HG02571 (cell line): Measurements from ENCODE around the gene ST6GALNAC6.

Experiments
- ATAC-seq: cut with Tn5 transposase; IDR thresholded peaks from one replicate; pipeline ENCODE4 v1.9.1; 2021; ENCODE audit warnings: mild to moderate bottlenecking, moderate library complexity; ENCODE audit not compliant: unreplicated experiment

ST6GALNAC6 gene

GRCh38 chr9:127918183-127919107, 19.0 kb upstream of the ST6GALNAC6 start:
- ATAC-seq = no peak

GRCh38 chr9:127917603-127918002, 18.2 kb upstream of the ST6GALNAC6 start:
- ATAC-seq = no peak

GRCh38 chr9:127916720-127917581, 17.5 kb upstream of the ST6GALNAC6 start, which contains the start of gene ST6GALNAC4:
Gene ST6GALNAC4, minus strand, starts transcription at chr9:127917041. Its CDS starts 622 bp downstream, at chr9:127916419.
- peak; percentile 65 for ATAC-seq

GRCh38 chr9:127915801-127916719, 16.7 kb upstream of the ST6GALNAC6 start:
- ATAC-seq = no peak

DNA sequence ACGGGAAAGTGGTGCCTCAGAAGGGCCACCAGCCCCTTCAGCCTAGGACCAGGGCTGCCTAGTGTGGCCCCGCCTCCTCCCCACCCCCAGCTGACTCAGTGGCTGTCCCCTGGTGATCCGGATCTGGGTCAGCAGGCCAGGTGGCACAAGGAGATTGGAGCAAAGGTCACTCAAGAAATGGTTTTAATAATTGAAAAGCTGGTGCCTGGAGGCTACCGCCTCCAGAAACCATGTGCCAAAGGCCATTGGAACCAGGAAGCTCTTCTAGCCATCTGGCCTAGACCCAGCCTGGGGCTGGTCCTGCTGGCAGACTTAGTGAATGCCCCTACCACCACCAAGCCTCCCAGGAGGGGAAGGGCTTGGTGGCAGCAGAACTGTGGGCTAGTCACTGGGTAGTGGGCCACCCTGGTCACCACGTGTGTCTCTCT, 15.9 kb upstream of the ST6GALNAC6 start:
- ATAC-seq = no peak

DNA sequence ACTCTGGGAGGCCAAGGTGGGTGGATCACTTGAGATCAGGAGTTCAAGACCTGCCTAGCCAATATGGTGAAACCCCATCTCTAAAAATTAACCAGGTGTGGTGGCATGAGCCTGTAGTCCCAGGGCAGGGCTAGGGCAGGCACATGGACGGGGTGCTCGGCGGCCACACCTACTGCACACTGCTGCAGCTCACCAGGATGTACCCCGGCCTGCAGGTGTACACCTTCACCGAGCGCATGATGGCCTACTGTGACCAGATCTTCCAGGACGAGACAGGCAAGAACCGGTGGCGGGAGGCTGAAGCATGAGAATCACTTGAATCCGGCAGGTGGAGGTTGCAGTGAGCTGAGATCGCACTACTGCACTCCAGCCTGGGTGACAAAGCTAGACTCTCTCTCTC, 14.3 kb upstream of the ST6GALNAC6 start:
- no peak for ATAC-seq

GRCh38 chr9:127912882-127913281, 13.5 kb upstream of the ST6GALNAC6 start:
- no peak for ATAC-seq

DNA sequence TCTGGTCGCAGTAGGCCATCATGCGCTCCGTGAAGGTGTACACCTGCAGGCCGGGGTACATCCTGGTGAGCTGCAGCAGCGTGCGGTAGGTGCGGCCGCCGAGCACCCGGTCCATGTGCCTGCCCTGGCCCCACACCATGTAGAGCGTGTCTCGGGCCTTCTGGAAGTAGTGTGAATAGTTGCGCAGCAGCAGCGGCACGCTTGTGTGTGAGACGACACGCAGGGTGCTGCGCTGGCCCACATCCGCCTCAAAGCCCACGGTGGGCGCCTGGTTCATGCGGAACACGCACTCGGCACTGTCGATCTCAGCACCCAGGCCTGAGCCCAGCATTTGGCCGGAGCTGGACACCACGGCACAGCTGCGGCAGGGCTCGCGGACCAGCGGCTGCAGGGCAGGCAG, 12.9 kb upstream of the ST6GALNAC6 start:
- no peak for ATAC-seq

DNA sequence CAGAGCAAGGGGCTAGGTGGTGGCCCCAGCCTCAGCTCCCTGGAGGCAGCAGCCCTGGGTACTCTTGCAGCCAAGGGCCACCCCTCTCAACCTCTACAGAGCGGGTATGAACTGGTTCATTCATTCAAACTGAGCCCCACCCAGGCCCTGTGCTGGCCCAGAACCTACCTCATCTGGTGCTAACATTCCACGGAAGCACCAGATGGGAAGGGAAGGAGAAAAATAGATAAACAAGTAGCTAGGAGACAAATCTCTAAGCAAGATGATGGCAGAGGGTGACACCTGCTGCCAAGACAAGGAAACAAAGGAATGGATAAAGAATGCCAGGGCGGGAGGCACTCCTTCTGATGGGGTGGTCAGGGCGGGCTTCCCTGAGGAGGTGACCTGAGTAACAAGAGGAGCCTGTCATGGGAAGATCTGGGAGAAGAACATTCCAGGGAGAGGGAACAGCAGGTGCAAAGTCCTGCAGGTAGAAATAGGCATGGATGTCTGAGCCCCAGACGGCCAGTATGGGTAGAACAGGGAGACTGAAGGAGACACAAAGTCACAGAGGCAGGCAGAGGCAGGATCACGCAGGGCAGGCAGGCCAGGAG, 11.3 kb upstream of the ST6GALNAC6 start:
- ATAC-seq = no peak

- ATAC-seq = no peak
These were observed 10.5 kb upstream of the ST6GALNAC6 start for GRCh38 chr9:127909839-127910273.

DNA sequence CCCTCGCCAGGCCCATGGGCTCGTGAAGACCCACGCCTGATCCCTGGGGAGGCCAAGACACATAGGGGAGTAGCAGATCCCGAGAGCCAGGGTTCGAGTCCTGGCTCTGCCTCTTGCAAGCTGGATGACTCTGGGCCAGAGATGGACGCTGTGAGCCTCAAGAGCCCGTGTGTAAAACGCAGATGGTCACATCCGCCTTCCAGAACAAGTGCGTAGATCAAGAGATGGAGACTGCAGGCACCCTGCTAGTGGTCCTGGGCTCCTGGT, 9.2 kb upstream of the ST6GALNAC6 start:
- ATAC-seq = no peak

GRCh38 chr9:127907867-127908659, 8.7 kb upstream of the ST6GALNAC6 start:
- no peak for ATAC-seq

- ATAC-seq = no peak
These were observed 6.4 kb upstream of the ST6GALNAC6 start for GRCh38 chr9:127905788-127906191.

GRCh38 chr9:127905004-127905728, 5.8 kb upstream of the ST6GALNAC6 start:
- ATAC-seq = no peak

DNA sequence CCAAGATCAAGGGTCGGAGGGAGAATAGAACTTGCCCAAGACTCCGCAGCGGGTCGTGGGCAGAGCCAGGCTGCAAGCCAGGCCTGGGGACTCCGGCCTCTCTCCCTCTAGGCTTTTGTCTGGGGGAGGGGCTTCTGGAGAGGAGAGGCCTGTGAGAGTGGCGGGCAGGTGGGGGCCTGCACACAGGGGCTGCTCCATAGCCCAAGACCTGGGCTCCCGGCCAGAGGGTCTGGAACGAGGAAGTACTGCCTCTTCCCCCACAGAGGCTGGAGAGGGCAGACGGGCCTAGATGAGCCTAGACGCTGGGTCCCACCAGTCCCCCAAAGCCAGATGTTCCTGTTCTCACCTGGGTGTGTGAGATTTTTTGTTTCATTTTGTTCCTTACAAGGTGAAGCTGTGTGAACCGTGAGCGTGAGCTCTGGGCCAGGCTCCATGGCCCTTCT, 5.2 kb upstream of the ST6GALNAC6 start:
- no peak for ATAC-seq

- ATAC-seq = no peak
These were observed 4.4 kb upstream of the ST6GALNAC6 start for GRCh38 chr9:127903557-127904475.

DNA sequence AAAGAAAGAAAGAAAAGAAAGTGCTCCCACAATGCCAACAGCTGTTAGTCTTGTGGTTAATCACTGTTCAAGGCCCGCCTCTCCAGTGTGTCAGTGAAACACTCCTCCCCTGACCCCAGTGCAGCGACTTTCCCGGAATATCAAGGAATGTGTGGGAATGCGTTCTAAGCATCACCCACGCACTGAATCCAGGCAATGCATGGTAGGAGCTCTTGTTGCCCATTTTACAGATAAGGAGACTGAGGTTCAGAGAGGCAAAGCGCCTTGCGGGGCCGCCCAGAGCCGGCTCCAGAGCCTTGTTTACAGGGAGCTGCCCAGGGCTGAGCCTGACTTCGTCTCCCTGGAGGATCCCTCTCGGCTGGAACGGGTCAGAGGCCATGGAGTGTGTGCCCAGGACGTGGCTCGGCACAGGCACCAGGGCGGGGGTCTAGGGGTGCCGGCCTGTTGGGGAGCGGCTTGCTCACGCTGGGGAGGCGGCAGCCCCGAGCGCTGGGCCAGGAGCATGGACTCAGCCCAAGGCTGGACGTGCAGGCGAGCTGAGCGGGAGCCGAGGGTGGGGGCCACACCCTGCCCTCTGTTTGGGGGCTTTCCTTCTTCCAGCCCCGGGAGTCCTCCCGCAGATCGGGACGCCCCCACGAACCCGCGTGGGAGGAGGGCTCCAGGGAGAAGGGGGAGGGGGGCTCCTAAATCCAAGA, 823 bp downstream of the ST6GALNAC6 start:
- no peak for ATAC-seq
